B cell (primary cell): ENCODE data around the gene PGM5.
"Not testable (repeated sequence)": the region's sequence is repeated elsewhere in the genome, so short reads cannot be mapped to it uniquely, and the experiment has no call there.

ENCODE experiments used
- EZH2 ChIP-seq: IDR thresholded peaks from 2 replicates; pipeline ENCODE4 v1.6.1; 2012; ENCODE audit warnings: borderline replicate concordance, low read depth, mild to moderate bottlenecking, moderate library complexity, low read length; ENCODE audit not compliant: insufficient read depth, poor library complexity, severe bottlenecking
- TF ChIP-seq, protein P1 (sequence below): fragments of 200-600 bp; IDR thresholded peaks from one replicate; pipeline ENCODE4 v1.8.0; 2022; ENCODE audit warnings: antibody characterized with exemption, mild to moderate bottlenecking

DNA sequence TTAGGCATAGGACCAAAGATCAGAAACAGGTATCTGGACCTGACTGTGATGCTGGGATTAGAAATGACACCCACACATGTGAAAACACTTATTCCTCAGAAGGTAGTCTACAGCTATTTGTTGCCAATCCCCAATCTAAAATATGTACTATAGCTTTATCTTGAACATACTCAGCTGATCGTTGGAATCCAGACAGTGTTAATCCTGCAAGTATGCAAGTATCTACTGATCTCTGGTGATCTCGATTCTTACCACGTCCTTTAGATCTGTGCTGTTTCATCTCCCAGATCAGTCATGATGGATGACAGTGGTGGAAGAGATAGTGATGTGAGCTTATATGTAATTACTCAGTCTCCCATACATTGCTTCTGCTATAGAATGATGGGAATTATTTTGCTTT, 41.4 kb downstream of the PGM5 start:
- TF ChIP-seq, protein P1, sequence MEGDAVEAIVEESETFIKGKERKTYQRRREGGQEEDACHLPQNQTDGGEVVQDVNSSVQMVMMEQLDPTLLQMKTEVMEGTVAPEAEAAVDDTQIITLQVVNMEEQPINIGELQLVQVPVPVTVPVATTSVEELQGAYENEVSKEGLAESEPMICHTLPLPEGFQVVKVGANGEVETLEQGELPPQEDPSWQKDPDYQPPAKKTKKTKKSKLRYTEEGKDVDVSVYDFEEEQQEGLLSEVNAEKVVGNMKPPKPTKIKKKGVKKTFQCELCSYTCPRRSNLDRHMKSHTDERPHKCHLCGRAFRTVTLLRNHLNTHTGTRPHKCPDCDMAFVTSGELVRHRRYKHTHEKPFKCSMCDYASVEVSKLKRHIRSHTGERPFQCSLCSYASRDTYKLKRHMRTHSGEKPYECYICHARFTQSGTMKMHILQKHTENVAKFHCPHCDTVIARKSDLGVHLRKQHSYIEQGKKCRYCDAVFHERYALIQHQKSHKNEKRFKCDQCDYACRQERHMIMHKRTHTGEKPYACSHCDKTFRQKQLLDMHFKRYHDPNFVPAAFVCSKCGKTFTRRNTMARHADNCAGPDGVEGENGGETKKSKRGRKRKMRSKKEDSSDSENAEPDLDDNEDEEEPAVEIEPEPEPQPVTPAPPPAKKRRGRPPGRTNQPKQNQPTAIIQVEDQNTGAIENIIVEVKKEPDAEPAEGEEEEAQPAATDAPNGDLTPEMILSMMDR: not testable (repeated sequence)
- not testable (repeated sequence) for TF ChIP-seq EZH2
